Ovary (tissue), 9 donors: Measurements from ENCODE around the gene CLEC16A. TPM values are rescaled to one million over a fixed set of nuclear protein-coding genes. Genes with fewer than 3 reads are reported as not detected.

Experiments used
- DNase-seq, 5 donors: peaks; one replicate each; pipeline ENCODE4 v3.0.0-alpha.2; 2019 to 2020
- H3K27ac ChIP-seq, 2 donors: fragments of 200-600 bp; one replicate each; pipeline versions ENCODE4 v1.5.1 to v1.8.0; 2019 to 2022
- H3K27me3 ChIP-seq: fragments of 200-600 bp; one replicate; pipeline ENCODE4 v1.8.0; 2022
- H3K36me3 ChIP-seq: fragments of 200-600 bp; sonication (generic); one replicate; pipeline ENCODE4 v1.5.1; 2019
- H3K4me1 ChIP-seq: one replicate; pipeline ENCODE4 v1.8.1; 2013; ENCODE audit warnings: mild to moderate bottlenecking, moderate library complexity; ENCODE audit not compliant: insufficient read depth
- H3K4me3 ChIP-seq: fragments of 200-600 bp; sonication (generic); one replicate; pipeline ENCODE4 v1.5.1; 2017
- H3K9me3 ChIP-seq, 2 donors: fragments of 200-600 bp in 1 of 2; sonication (generic) in 1 of 2; one replicate each; pipeline versions ENCODE4 v1.5.1 to v1.8.1; 2013 to 2019; ENCODE audit warnings: mild to moderate bottlenecking in 1 of 2, moderate library complexity in 1 of 2
- CTCF ChIP-seq, 3 donors: fragments of 450-650 bp in 2 of 3; fragments of 200-600 bp in 1 of 3; IDR thresholded peaks; one replicate each; pipeline versions ENCODE4 v1.5.1 to v1.8.0; 2016 to 2022; ENCODE audit warnings: antibody characterized with exemption in 3 of 3, mild to moderate bottlenecking in 1 of 3
- EP300 ChIP-seq: sonication (generic); formaldehyde crosslinking; IDR thresholded peaks from one replicate; pipeline ENCODE4 v1.6.1; 2017; ENCODE audit warnings: antibody characterized with exemption
- POLR2A ChIP-seq: fragments of 450-650 bp; IDR thresholded peaks from one replicate; pipeline ENCODE4 v1.6.1; 2017; ENCODE audit warnings: antibody characterized with exemption, mild to moderate bottlenecking, moderate library complexity
- WGBS, 3 donors: extraction: QIAGEN DNeasy Blood & Tissue Kit in 1 of 3; methylation state at CpG; one replicate each; pipeline versions ENCODE4 v1.1.5 to v1.1.7; 2013 to 2017; 5-methylcytosine and 5-hydroxymethylcytosine counted together
- intact Hi-C, 4 donors: fragments of 100-400 bp; cut with DNase I; formaldehyde crosslinking; loops; one replicate each; pipeline versions ENCODE4 v1.11.0 to v1.15.1; 2022 to 2023
- polyA plus RNA-seq, 2 donors: library from polyadenylated mRNA; stranded (reverse); fragments of 200-250 nt in 1 of 2; fragments of 350-450 nt in 1 of 2; fragmentation: Illumina TruSeq in 1 of 2; extraction: RNeasy Lipid Tissue Mini Kit (QIAGEN cat#74804) in 1 of 2; gene quantifications; one replicate each; pipeline ENCODE4 v1.2.3, GENCODE V29; 2013 to 2014
- total RNA-seq, 7 donors: library from RNA; depleted of rRNA in 2 of 7; stranded (reverse); fragments of >200 nt in 2 of 7; fragmentation: NEBNext Ultra II Directional in 3 of 7; extraction: Animal tissue kit (Norgen Biotek cat#: 25700) in 3 of 7; gene quantifications; one replicate each; pipeline versions ENCODE4 v1.1.0 to v1.2.4, GENCODE V29; 2016 to 2023
- donor health status: DM: no; HTN: no; CAD: no; lungs with moderate emphysema.
- donor health status: DM: no; HTN: no; CAD: no.
- donor health status: Bipolar disorder and iron deficiency.
- donor health status: DM: yes; HTN: yes; CAD: no.
- donor health status: DM: no; HTN: no; CAD: no.
- donor health status: DM: yes; HTN: yes; CAD: no.

Gene CLEC16A
- total and polyA plus RNA-seq, 9 donors, result 6.4 to 28.1 (median 16.5) TPM

GRCh38 chr16:11091021-11091785, 146.8 kb downstream of the CLEC16A start:
- TF ChIP-seq POLR2A, result no peak
- TF ChIP-seq CTCF (IDR thresholded peaks at IDR 0.05), result no peak
- TF ChIP-seq EP300, result no peak
- no peak overlapping the region for H3K27ac ChIP-seq
- H3K4me3 ChIP-seq, result no peak overlapping the region
- WGBS, 3 donors, result 86 to 93% (median 90%) methylated on average over 14 of the region's 14 CpGs
- no peaks in the 10 kb centered on the region for H3K9me3 ChIP-seq
- H3K36me3 ChIP-seq, result no peaks in the 10 kb centered on the region
- H3K27me3 ChIP-seq, result no peaks in the 10 kb centered on the region
- H3K4me1 ChIP-seq, result peaks cover 16% of the 10 kb centered on the region
- DNase-seq, result peak in 1 of 5 donors; percentile 33
- intact Hi-C loops, result loop anchor here in 1 of 4 donors (10.0 kb wide), 1 partner anchor 46 kb away; no protein-coding TSS in a partner anchor

GRCh38 chr16:11092788-11093571, 148.6 kb downstream of the CLEC16A start:
- H3K27ac ChIP-seq, result no peak overlapping the region
- H3K4me1 ChIP-seq, result peaks cover 16% of the 10 kb centered on the region

GRCh38 chr16:11093572-11094074, 149.3 kb downstream of the CLEC16A start:
- intact Hi-C loops, result loop anchor here in 1 of 4 donors (10.0 kb wide), 1 partner anchor 49 kb away; no protein-coding TSS in a partner anchor
- DNase-seq, result peak in 1 of 5 donors; percentile 24
- Histone ChIP-seq H3K27me3 (no peaks in the 10 kb centered on the region), H3K36me3 (no peaks in the 10 kb centered on the region), H3K27ac (peak overlapping the region in 1 of 2 donors; percentile 53), H3K9me3 (no peaks in the 10 kb centered on the region), H3K4me1 (peaks cover 16% of the 10 kb centered on the region), H3K4me3 (no peak overlapping the region)
- WGBS, 3 donors, result 80 to 93% (median 92%) methylated on average over 10 of the region's 10 CpGs
- TF ChIP-seq POLR2A (no peak), CTCF (IDR thresholded peaks at IDR 0.05) (no peak), EP300 (no peak)

More at GRCh38 chr16:11092788-11093571, 148.6 kb downstream of the CLEC16A start:
- no peak overlapping the region for H3K4me3 ChIP-seq
- intact Hi-C loops, result loop anchor here in 1 of 4 donors (10.0 kb wide), 1 partner anchor 48 kb away; no protein-coding TSS in a partner anchor
- 95 to 98% (median 96%) methylated on average over 12 of the region's 12 CpGs for WGBS, 3 donors
- DNase-seq, result no peak
- H3K9me3 ChIP-seq, result no peaks in the 10 kb centered on the region
- no peaks in the 10 kb centered on the region for H3K36me3 ChIP-seq
- no peak for TF ChIP-seq POLR2A
- no peak for TF ChIP-seq CTCF (IDR thresholded peaks at IDR 0.05)
- TF ChIP-seq EP300, result no peak
- no peaks in the 10 kb centered on the region for H3K27me3 ChIP-seq
